T-helper 1 cell treated with Interleukin-12 subunit alpha and Interleukin-12 subunit beta and Interleukin-4 antibody, amounts not matched to agents 30 μg/mL and 1 μg/mL, for 36 hours (primary cell): ENCODE results near the gene HES4.
A peak's percentile ranks its signal among the peaks of the same experiment; 100 is the strongest.

Experiments used
- H3K27ac Mint-ChIP-seq: one replicate; pipeline ENCODE4 v1.8.0; 2021; ENCODE audit warnings: mild to moderate bottlenecking, mixed read lengths
- H3K27me3 Mint-ChIP-seq: one replicate; pipeline ENCODE4 v1.8.0; 2021; ENCODE audit warnings: low read depth, mixed read lengths
- H3K36me3 Mint-ChIP-seq: one replicate; pipeline ENCODE4 v1.8.0; 2021; ENCODE audit warnings: low read depth, mixed read lengths
- H3K4me1 Mint-ChIP-seq: one replicate; pipeline ENCODE4 v1.8.0; 2021; ENCODE audit warnings: low read depth, mixed read lengths
- H3K4me3 Mint-ChIP-seq: one replicate; pipeline ENCODE4 v1.8.0; 2021; ENCODE audit warnings: mild to moderate bottlenecking, moderate library complexity, mixed read lengths
- H3K9me3 Mint-ChIP-seq: one replicate; pipeline ENCODE4 v1.8.0; 2021; ENCODE audit warnings: mixed read lengths

HES4 gene

GRCh38 chr1:975896-976683 lies 23.8 kb downstream of the HES4 start:
- peaks cover 7% of the 10 kb centered on the region for H3K4me1 Mint-ChIP-seq
- H3K27me3 Mint-ChIP-seq: peaks cover 5% of the 10 kb centered on the region
- H3K9me3 Mint-ChIP-seq: no peaks in the 10 kb centered on the region
- no peak overlapping the region for H3K27ac Mint-ChIP-seq
- H3K4me3 Mint-ChIP-seq: peak overlapping the region; percentile 49
- H3K36me3 Mint-ChIP-seq: no peaks in the 10 kb centered on the region

GRCh38 chr1:975365-975764 lies 24.5 kb downstream of the HES4 start:
- Mint-ChIP-seq H3K27ac (no peak overlapping the region), H3K4me1 (peaks cover 7% of the 10 kb centered on the region), H3K9me3 (no peaks in the 10 kb centered on the region), H3K27me3 (peaks cover 5% of the 10 kb centered on the region), H3K36me3 (no peaks in the 10 kb centered on the region), H3K4me3 (no peak overlapping the region)

GRCh38 chr1:974687-975328 lies 25.1 kb downstream of the HES4 start:
- H3K36me3 Mint-ChIP-seq: no peaks in the 10 kb centered on the region
- H3K27ac Mint-ChIP-seq: no peak overlapping the region
- H3K27me3 Mint-ChIP-seq: peaks cover 6% of the 10 kb centered on the region
- H3K4me1 Mint-ChIP-seq: peaks cover 7% of the 10 kb centered on the region
- H3K4me3 Mint-ChIP-seq: no peak overlapping the region
- H3K9me3 Mint-ChIP-seq: no peaks in the 10 kb centered on the region

- H3K27ac Mint-ChIP-seq: no peak overlapping the region
- no peaks in the 10 kb centered on the region for H3K9me3 Mint-ChIP-seq
- H3K4me1 Mint-ChIP-seq: peaks cover 7% of the 10 kb centered on the region
- H3K4me3 Mint-ChIP-seq: no peak overlapping the region
- H3K36me3 Mint-ChIP-seq: no peaks in the 10 kb centered on the region
- H3K27me3 Mint-ChIP-seq: peaks cover 10% of the 10 kb centered on the region
Observed at GRCh38 chr1:974293-974640, 25.6 kb downstream of the HES4 start.

GRCh38 chr1:973459-974292 lies 26.2 kb downstream of the HES4 start:
- Mint-ChIP-seq H3K4me1 (peaks cover 7% of the 10 kb centered on the region), H3K36me3 (no peaks in the 10 kb centered on the region), H3K27ac (no peak overlapping the region), H3K9me3 (no peaks in the 10 kb centered on the region), H3K27me3 (peaks cover 10% of the 10 kb centered on the region), H3K4me3 (no peak overlapping the region)

GRCh38 chr1:972726-973458 lies 27.0 kb downstream of the HES4 start:
- H3K36me3 Mint-ChIP-seq: no peaks in the 10 kb centered on the region
- peaks cover 15% of the 10 kb centered on the region for H3K27me3 Mint-ChIP-seq

GRCh38 chr1:971751-972506 lies 28.0 kb downstream of the HES4 start:
- no peak overlapping the region for H3K4me3 Mint-ChIP-seq
- peaks cover 4% of the 10 kb centered on the region for H3K4me1 Mint-ChIP-seq
- no peaks in the 10 kb centered on the region for H3K9me3 Mint-ChIP-seq
- no peaks in the 10 kb centered on the region for H3K36me3 Mint-ChIP-seq
- H3K27me3 Mint-ChIP-seq: peaks cover 15% of the 10 kb centered on the region
- no peak overlapping the region for H3K27ac Mint-ChIP-seq

More at GRCh38 chr1:972726-973458, 27.0 kb downstream of the HES4 start:
- Mint-ChIP-seq H3K9me3 (no peaks in the 10 kb centered on the region), H3K4me1 (peaks cover 4% of the 10 kb centered on the region), H3K4me3 (no peak overlapping the region), H3K27ac (no peak overlapping the region)

GRCh38 chr1:970973-971730 lies 28.7 kb downstream of the HES4 start:
- Mint-ChIP-seq H3K27me3 (peaks cover 15% of the 10 kb centered on the region), H3K36me3 (no peaks in the 10 kb centered on the region), H3K4me1 (peaks cover 4% of the 10 kb centered on the region), H3K27ac (no peak overlapping the region), H3K4me3 (no peak overlapping the region), H3K9me3 (no peaks in the 10 kb centered on the region)

- H3K4me3 Mint-ChIP-seq: no peak overlapping the region
- H3K27ac Mint-ChIP-seq: no peak overlapping the region
- H3K4me1 Mint-ChIP-seq: no peaks in the 10 kb centered on the region
- peaks cover 1% of the 10 kb centered on the region for H3K36me3 Mint-ChIP-seq
- peaks cover 10% of the 10 kb centered on the region for H3K27me3 Mint-ChIP-seq
- no peaks in the 10 kb centered on the region for H3K9me3 Mint-ChIP-seq
Observed at GRCh38 chr1:970242-970972, 29.5 kb downstream of the HES4 start.

- Mint-ChIP-seq H3K9me3 (no peaks in the 10 kb centered on the region), H3K36me3 (peaks cover 2% of the 10 kb centered on the region), H3K27ac (no peak overlapping the region), H3K27me3 (peaks cover 10% of the 10 kb centered on the region), H3K4me1 (no peaks in the 10 kb centered on the region), H3K4me3 (no peak overlapping the region)
Observed at GRCh38 chr1:969260-969855, 30.5 kb downstream of the HES4 start.

GRCh38 chr1:967466-968343 lies 32.2 kb downstream of the HES4 start:
- Mint-ChIP-seq H3K27me3 (peaks cover 10% of the 10 kb centered on the region), H3K36me3 (peaks cover 2% of the 10 kb centered on the region), H3K4me1 (no peaks in the 10 kb centered on the region), H3K9me3 (no peaks in the 10 kb centered on the region), H3K27ac (no peak overlapping the region), H3K4me3 (no peak overlapping the region)
